SK-N-SH treated with all-trans-retinoic acid at 6 μM for 48 hours (cell line): Measurements from ENCODE around the gene MDM4.

Source experiments
- CSDC2 ChIP-seq: fragments of 250-450 bp; sonication (Bioruptor Pico); IDR thresholded peaks from 2 replicates; pipeline ENCODE4 v1.5.0; 2020; ENCODE audit warnings: mild to moderate bottlenecking, moderate library complexity
- ESRRG ChIP-seq: fragments of 250-450 bp; sonication (Bioruptor Pico); IDR thresholded peaks from 2 replicates; pipeline ENCODE4 v1.6.1; 2021; ENCODE audit warnings: mild to moderate bottlenecking
- ISL1 ChIP-seq: fragments of 250-450 bp; sonication (Bioruptor Pico); IDR thresholded peaks from 2 replicates; pipeline ENCODE4 v2.1.2; 2022; ENCODE audit warnings: mild to moderate bottlenecking, moderate library complexity
- RARB ChIP-seq: fragments of 250-450 bp; sonication (Bioruptor Pico); IDR thresholded peaks from 2 replicates; pipeline ENCODE4 v1.8.0; 2021; ENCODE audit warnings: mild to moderate bottlenecking, moderate library complexity
- SNAI2 ChIP-seq: fragments of 250-450 bp; sonication (Bioruptor Pico); IDR thresholded peaks from 2 replicates; pipeline ENCODE4 v1.5.0; 2020; ENCODE audit warnings: mild to moderate bottlenecking, moderate library complexity
- ZFP3 ChIP-seq: fragments of 250-450 bp; sonication (Bioruptor Pico); IDR thresholded peaks from 2 replicates; pipeline ENCODE4 v1.5.0; 2020; ENCODE audit warnings: mild to moderate bottlenecking, moderate library complexity
- ZFP30 ChIP-seq: fragments of 450-650 bp; formaldehyde crosslinking; IDR thresholded peaks from 2 replicates; pipeline ENCODE4 v1.5.0; 2022; ENCODE audit warnings: mild to moderate bottlenecking, moderate library complexity
- ZNF70 ChIP-seq: fragments of 450-650 bp; formaldehyde crosslinking; IDR thresholded peaks from 2 replicates; pipeline ENCODE4 v1.5.0; 2020; ENCODE audit warnings: mild to moderate bottlenecking, moderate library complexity
- TF ChIP-seq, protein P1 (sequence below): fragments of 250-450 bp; sonication (Bioruptor Pico); IDR thresholded peaks from 2 replicates; pipeline ENCODE4 v1.5.1; 2020; ENCODE audit warnings: low read depth, mild to moderate bottlenecking, moderate library complexity

DNA sequence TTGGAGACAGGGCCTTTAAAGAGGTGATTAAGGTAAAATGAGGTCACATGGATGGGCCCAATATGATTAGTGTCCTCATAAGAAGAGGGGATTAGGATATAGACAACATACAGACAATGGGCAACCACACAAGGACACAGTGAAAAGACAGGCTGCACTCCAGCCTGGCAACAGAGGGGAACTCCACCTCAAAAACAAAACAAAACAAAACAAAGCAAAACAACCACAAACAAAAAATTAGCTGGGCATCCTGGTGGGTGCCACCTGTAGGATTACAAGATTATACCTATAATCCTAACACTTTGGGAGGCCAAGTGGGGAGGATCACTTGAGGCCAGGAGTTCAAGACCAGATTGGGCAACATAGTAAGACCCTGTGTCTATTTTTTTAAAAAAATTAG, 4.8 kb upstream of the MDM4 start:
- TF ChIP-seq ZNF70 (CRISPR knock-in tag) (no peak), ZFP3 (CRISPR knock-in tag) (no peak), ISL1 (CRISPR knock-in tag) (no peak), ESRRG (CRISPR knock-in tag) (no peak), CSDC2 (CRISPR knock-in tag) (no peak), RARB (CRISPR knock-in tag) (no peak), ZFP30 (CRISPR knock-in tag) (no peak), SNAI2 (CRISPR knock-in tag) (no peak)
- TF ChIP-seq, protein P1, sequence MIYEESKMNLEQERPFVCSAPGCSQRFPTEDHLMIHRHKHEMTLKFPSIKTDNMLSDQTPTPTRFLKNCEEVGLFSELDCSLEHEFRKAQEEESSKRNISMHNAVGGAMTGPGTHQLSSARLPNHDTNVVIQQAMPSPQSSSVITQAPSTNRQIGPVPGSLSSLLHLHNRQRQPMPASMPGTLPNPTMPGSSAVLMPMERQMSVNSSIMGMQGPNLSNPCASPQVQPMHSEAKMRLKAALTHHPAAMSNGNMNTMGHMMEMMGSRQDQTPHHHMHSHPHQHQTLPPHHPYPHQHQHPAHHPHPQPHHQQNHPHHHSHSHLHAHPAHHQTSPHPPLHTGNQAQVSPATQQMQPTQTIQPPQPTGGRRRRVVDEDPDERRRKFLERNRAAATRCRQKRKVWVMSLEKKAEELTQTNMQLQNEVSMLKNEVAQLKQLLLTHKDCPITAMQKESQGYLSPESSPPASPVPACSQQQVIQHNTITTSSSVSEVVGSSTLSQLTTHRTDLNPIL (CRISPR knock-in tag), result no peak
